Endothelial cell of umbilical vein (primary cell): ENCODE results near the gene RFFL. TPM values are rescaled to one million over a fixed set of nuclear protein-coding genes. Genes with fewer than 3 reads are reported as not detected.
A peak's percentile ranks its signal among the peaks of the same experiment; 100 is the strongest.

Experiments
- BruUV-seq: library from RNA; stranded (reverse); fragments of 400-500 nt; replicated peaks from 2 replicates; lab custom pipeline; 2021; lab: Mats Ljungman, UMichigan
- CTCF ChIA-PET: fragments of 300-600, 350-600 bp; sonication (Branson Sonifier 250); formaldehyde crosslinking; loops from one replicate; lab custom pipeline; 2021; ENCODE audit warnings: antibody characterized with exemption, inconsistent platforms; lab: Charles Lee
- POLR2A ChIA-PET: fragments of 300-600, 350-600 bp; sonication (Branson Sonifier 250); formaldehyde crosslinking; loops from one replicate; lab custom pipeline; 2021; ENCODE audit warnings: antibody characterized with exemption, inconsistent platforms; lab: Charles Lee
- DNase-seq: peaks from one replicate; pipeline ENCODE4 v3.0.0-alpha.2; 2011; ENCODE audit warnings: low read depth, low spot score
- FAIRE-seq: peaks from 2 replicates; lab custom pipeline; 2011; peaks lifted over from hg19 to GRCh38; lab: Jason Lieb, UNC
- H2AFZ ChIP-seq: 2 replicates; pipeline ENCODE4 v1.6.0; 2012; ENCODE audit warnings: low read depth, low read length, control low read depth, inconsistent platforms
- H3K27ac ChIP-seq: 2 replicates; pipeline ENCODE4 v1.5.1; 2011; ENCODE audit warnings: low read depth, mild to moderate bottlenecking, control low read depth, low read length, moderate library complexity; ENCODE audit not compliant: insufficient read depth
- H3K27me3 ChIP-seq, 2 experiments: 2 replicates each; pipeline versions ENCODE4 v1.6.0 to v1.6.1; 2011; ENCODE audit warnings: low read length in 2 of 2, mixed read lengths in 1 of 2; ENCODE audit not compliant: control insufficient read depth in 2 of 2, insufficient read depth in 2 of 2
- H3K36me3 ChIP-seq, 2 experiments: 2 replicates in 1 of 2; 3 replicates in 1 of 2; pipeline ENCODE4 v1.5.1; 2011; ENCODE audit warnings: low read length in 2 of 2, mild to moderate bottlenecking in 1 of 2, moderate library complexity in 1 of 2; ENCODE audit not compliant: control insufficient read depth in 2 of 2, insufficient read depth in 2 of 2; ENCODE audit errors: extremely low read depth in 1 of 2
- H3K4me1 ChIP-seq: 3 replicates; pipeline ENCODE4 v1.5.1; 2011; ENCODE audit warnings: mild to moderate bottlenecking, low read length; ENCODE audit not compliant: control insufficient read depth, insufficient read depth; ENCODE audit errors: extremely low read depth
- H3K4me2 ChIP-seq: 2 replicates; pipeline ENCODE4 v1.6.1; 2011; ENCODE audit warnings: low read length, control low read depth, mixed read lengths; ENCODE audit not compliant: insufficient read depth
- H3K4me3 ChIP-seq, 3 experiments: fragments of 200-600 bp in 1 of 3; sonication (generic), shearing (Covaris generic) in 1 of 3; replicated peaks in 1 of 3; 2 replicates each; pipeline ENCODE4 v1.5.1; 2011 to 2016; ENCODE audit warnings: control low read depth in 3 of 3, low read length in 3 of 3, mild to moderate bottlenecking in 2 of 3, inconsistent platforms in 1 of 3, low read depth in 1 of 3, moderate library complexity in 1 of 3; ENCODE audit not compliant: insufficient read depth in 1 of 3
- H3K79me2 ChIP-seq: 2 replicates; pipeline ENCODE4 v1.6.0; 2012; ENCODE audit warnings: low read length, inconsistent platforms; ENCODE audit not compliant: control insufficient read depth, insufficient read depth
- H3K9ac ChIP-seq: replicated peaks from 2 replicates; pipeline ENCODE3; 2011; ENCODE audit warnings: low read length, control low read depth; ENCODE audit not compliant: insufficient read depth; ENCODE audit errors: extremely low read depth
- H3K9me1 ChIP-seq: replicated peaks from 3 replicates; pipeline ENCODE4 v1.6.0; 2011; ENCODE audit warnings: mild to moderate bottlenecking, low read length; ENCODE audit not compliant: control insufficient read depth, insufficient read depth; ENCODE audit errors: extremely low read depth
- H3K9me3 ChIP-seq: replicated peaks from 2 replicates; pipeline ENCODE4 v1.5.1; 2012; ENCODE audit warnings: low read length, inconsistent platforms; ENCODE audit not compliant: control insufficient read depth, insufficient read depth
- H4K20me1 ChIP-seq: replicated peaks from 2 replicates; pipeline ENCODE3; 2011; ENCODE audit warnings: mild to moderate bottlenecking, low read length; ENCODE audit not compliant: control insufficient read depth, insufficient read depth; ENCODE audit errors: extremely low read depth
- CTCF ChIP-seq, 2 donors: IDR thresholded peaks; 1 replicate in 1 of 2; 2 replicates in 1 of 2; pipeline ENCODE4 v1.5.1; 2011; ENCODE audit warnings: low read length in 2 of 2, mild to moderate bottlenecking in 2 of 2, moderate library complexity in 2 of 2, control low read depth in 1 of 2, inconsistent platforms in 1 of 2, low read depth in 1 of 2; ENCODE audit not compliant: insufficient read depth in 1 of 2; ENCODE audit errors: extremely low read depth in 1 of 2
- EZH2 ChIP-seq: IDR thresholded peaks from 2 replicates; pipeline ENCODE4 v1.6.1; 2012; ENCODE audit warnings: borderline replicate concordance, low read depth, mild to moderate bottlenecking, moderate library complexity, low read length, inconsistent platforms; ENCODE audit not compliant: severe bottlenecking
- FOS ChIP-seq: IDR thresholded peaks from 2 replicates; pipeline ENCODE4 v1.6.1; 2011; ENCODE audit warnings: mild to moderate bottlenecking, low read length, moderate library complexity, borderline replicate concordance; ENCODE audit not compliant: insufficient read depth
- GATA2 ChIP-seq: IDR thresholded peaks from 2 replicates; pipeline ENCODE4 v1.7.0; 2011; ENCODE audit warnings: low read depth, mild to moderate bottlenecking, moderate library complexity, mixed read lengths, low read length; ENCODE audit not compliant: insufficient read length, insufficient read depth
- JUN ChIP-seq: IDR thresholded peaks from 2 replicates; pipeline ENCODE4 v1.6.1; 2011; ENCODE audit warnings: borderline replicate concordance, low read depth; ENCODE audit not compliant: insufficient read length, insufficient read depth
- MAX ChIP-seq: IDR thresholded peaks from 2 replicates; pipeline ENCODE4 v1.6.1; 2011; ENCODE audit not compliant: insufficient read depth, insufficient read length
- MYC ChIP-seq: IDR thresholded peaks from one replicate; pipeline ENCODE4 v1.6.1; 2011; ENCODE audit warnings: mild to moderate bottlenecking, low read depth, low read length
- POLR2A ChIP-seq: IDR thresholded peaks from 2 replicates; pipeline ENCODE4 v1.6.1; 2012; ENCODE audit warnings: low read depth, mild to moderate bottlenecking, control low read depth, low read length
- POLR2AphosphoS5 ChIP-seq: IDR thresholded peaks from 2 replicates; pipeline ENCODE4 v1.6.1; 2012; ENCODE audit warnings: low read depth, mild to moderate bottlenecking, control low read depth, low read length, moderate library complexity; ENCODE audit not compliant: insufficient read depth
- dilution Hi-C: fragments of 300-500 bp; cut with MboI; formaldehyde crosslinking; loops from one replicate; pipeline ENCODE4 v1.15.0; 2019; ENCODE audit warnings: low sequenced_read_pairs; ENCODE audit not compliant: extremely low pct_ligation_motif_present
- intact Hi-C: fragments of 100-400 bp; cut with micrococcal nuclease; formaldehyde crosslinking; loops from one replicate; pipeline ENCODE4 v1.10.0; 2022
- polyA plus RNA-seq, 4 experiments: library from polyadenylated mRNA; depleted of rRNA in 3 of 4; stranded (reverse) in 3 of 4; unstranded in 1 of 4; fragments of >200 nt; gene quantifications; 2 replicates each; pipeline versions ENCODE4 v1.2.1 to v1.2.3, GENCODE V29; 2011 to 2012; ENCODE audit warnings: missing spikeins in 1 of 4
- total RNA-seq: library from RNA; stranded (reverse); gene quantifications from 2 replicates; pipeline ENCODE4 v1.2.3, GENCODE V29; 2021

RFFL gene
- total and polyA plus RNA-seq, 2 donors (not counting 3 experiments of a cell fraction or from before 2014, with no cell fraction given) = 7.0 to 14.1 TPM

GRCh38 chr17:35051579-35052240 lies 11.8 kb downstream of the RFFL start:
- Histone ChIP-seq H3K9me1 (no peaks in the 10 kb centered on the region), H3K9me3 (no peaks in the 10 kb centered on the region), H4K20me1 (no peaks in the 10 kb centered on the region), H3K9ac (no peak overlapping the region), H3K36me3 (no peaks in the 10 kb centered on the region), H3K4me2 (peak overlapping the region; percentile 49), H3K27me3 (no peaks in the 10 kb centered on the region), H3K27ac (no peak overlapping the region), H3K4me3 (no peak overlapping the region), H3K79me2 (peaks cover 4% of the 10 kb centered on the region), H3K4me1 (peaks cover 18% of the 10 kb centered on the region), H2AFZ (no peak overlapping the region)
- DNase-seq = peak; percentile 65
- POLR2A ChIA-PET = no interaction called here
- no peak for FAIRE-seq
- intact Hi-C loops (no loop called here), dilution Hi-C loops (no loop called here)
- CTCF ChIA-PET = no interaction called here
- TF ChIP-seq JUN (no peak), CTCF (IDR thresholded peaks at IDR 0.05; ENCODE audit: extremely low read depth in 1 of 2, insufficient read depth in 1 of 2, low read depth in 1 of 2, low read length in 2 of 2) (no peak), MYC (no peak), POLR2A (no peak), MAX (no peak), FOS (no peak), EZH2 (no peak), GATA2 (no peak), POLR2AphosphoS5 (no peak)
- no TSS peak for BruUV-seq
